HG03045 (cell line): ENCODE measurements around the gene FNBP1L.
"Not testable (repeated sequence)": the region's sequence is repeated elsewhere in the genome, so short reads cannot be mapped to it uniquely, and the experiment has no call there.

Experiments
- ATAC-seq: cut with Tn5 transposase; IDR thresholded peaks from one replicate; pipeline ENCODE4 v1.9.1; 2021; ENCODE audit warnings: mild to moderate bottlenecking, moderate library complexity; ENCODE audit not compliant: unreplicated experiment

The FNBP1L gene

DNA sequence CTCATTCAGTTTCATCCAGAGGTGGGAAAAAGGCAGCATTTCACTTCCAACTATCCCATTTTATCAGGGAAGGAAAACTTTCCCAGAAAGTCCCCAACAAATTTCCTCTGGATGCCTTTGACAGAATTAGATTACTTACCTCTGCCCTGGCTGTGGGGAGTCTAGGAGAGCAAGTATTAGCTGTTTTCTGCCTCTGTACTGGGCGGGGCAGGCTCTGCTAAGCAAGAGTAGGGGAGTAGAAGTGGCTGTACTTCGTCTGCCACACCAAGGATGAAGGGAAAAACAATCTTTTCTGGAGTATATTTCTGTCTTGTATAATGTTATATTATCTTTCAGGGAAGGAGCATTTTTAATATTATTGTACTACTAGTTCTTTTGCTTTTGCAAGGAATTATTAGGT lies 78.5 kb downstream of the FNBP1L start:
- no peak for ATAC-seq

DNA sequence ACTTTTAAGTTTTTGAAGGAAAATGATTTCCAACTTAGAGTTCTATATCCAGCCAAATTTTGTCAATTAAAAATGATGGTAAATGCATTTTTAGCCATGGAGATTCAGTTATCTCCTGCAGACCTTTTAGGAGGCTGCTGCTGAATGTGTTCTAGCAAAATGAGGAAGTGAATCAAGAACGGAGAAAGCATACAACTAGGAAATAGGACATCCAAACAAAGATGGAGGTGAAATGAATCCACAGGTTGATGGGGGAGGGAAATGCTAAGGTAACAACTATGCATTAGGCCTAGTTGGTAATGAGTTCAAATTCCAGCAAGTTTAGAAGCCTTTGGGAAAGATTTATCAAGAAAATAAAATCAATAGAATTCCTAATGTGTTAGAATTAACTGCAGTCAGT lies 80.5 kb downstream of the FNBP1L start:
- no peak for ATAC-seq

DNA sequence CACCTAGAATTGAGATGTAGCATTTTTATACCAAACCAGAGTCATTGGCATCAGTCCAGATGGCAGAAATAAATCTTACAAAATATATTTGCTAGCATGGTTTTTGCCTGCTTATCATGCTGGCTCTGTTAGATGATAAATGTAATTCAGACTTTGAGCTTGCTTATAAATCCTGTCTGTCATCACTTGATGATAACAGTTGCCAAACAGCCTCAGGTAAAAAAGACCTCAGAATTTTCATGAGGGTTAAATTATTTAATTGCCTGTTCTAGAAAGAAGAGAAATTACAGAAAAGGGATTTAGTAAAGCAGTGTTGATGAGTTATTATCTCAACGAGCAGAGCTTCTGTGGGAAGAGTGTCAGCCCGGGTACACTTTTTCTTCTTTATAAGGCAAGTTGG lies 83.3 kb downstream of the FNBP1L start:
- no peak for ATAC-seq

DNA sequence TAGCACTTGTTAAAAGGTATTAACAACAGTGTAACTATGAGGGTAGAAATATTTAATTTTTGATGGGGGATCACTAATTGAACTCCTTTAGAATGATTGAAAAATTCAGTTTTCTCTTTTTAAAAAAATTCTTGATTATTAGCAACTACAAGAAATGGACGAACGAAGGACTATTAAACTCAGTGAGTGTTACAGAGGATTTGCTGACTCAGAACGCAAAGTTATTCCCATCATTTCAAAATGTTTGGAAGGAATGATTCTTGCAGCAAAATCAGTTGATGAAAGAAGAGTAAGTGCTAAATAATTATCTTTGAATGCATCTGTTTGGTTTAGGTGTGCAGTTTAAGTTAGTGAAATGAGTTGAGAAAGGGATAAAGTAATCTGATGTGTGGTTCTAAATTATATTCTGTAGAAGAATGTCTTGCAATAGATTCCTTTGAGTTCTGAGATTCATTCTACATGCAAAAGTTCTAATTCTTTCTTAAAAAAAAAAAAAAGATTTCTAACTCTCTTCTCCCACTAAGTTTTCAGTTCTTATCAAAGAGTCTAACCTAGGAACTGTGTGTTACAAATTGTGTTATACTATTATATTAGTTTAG lies 85.0 kb downstream of the FNBP1L start:
- no peak for ATAC-seq

DNA sequence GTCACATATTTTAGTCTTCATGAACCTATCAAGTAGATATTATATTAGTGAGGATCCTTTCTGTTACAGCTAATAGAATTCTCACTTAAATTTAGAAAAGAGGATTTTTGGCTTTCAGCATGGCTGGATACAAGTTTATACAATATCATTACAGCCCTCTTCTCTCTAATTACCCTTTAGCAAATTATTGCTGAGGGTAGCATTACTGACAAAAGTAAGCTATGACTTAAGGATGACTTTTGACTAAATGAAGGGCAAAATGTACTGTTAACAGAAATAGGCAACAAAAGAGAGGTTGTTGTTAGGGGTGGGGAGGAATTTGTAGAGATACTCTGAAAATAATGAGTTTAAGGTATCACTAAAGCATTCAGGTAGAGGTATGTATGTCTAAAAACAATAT lies 85.8 kb downstream of the FNBP1L start:
- no peak for ATAC-seq

DNA sequence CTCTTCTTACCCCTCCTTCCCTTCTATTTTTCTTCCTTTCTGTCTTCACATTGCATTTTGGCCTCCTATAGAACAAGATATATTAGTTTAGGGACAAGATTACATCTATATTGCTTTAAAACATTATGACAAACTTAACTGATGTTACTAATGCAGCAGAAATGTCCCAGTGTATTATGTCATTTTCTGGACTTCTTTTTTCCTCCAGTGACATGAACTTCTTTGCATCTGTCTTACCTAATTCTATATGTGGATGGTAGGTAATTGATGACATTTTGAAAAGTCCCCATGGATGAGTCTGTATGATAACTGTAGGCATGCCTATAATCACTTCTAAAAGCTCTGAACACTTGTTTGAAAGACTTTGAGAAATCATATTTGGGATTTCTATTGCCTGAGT lies 89.5 kb downstream of the FNBP1L start:
- no peak for ATAC-seq

DNA sequence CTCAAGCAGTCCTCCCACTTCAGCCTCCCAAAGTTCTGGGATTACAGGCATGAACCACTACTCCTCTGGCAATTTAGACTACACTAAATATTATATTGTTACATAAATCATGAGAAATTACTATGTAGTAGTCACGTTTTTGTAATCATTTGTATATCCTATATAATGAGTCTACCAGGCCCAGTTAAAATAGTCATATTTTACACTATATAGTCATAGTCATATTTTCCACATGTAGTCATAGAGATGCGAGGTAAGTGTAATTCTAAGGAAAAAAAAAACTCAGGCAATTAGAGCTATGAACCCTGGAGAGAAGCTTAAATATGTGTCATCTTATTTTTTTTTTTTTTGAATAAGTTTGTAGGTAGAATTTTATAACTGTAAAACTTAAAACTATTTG lies 90.0 kb downstream of the FNBP1L start:
- ATAC-seq = no peak

DNA sequence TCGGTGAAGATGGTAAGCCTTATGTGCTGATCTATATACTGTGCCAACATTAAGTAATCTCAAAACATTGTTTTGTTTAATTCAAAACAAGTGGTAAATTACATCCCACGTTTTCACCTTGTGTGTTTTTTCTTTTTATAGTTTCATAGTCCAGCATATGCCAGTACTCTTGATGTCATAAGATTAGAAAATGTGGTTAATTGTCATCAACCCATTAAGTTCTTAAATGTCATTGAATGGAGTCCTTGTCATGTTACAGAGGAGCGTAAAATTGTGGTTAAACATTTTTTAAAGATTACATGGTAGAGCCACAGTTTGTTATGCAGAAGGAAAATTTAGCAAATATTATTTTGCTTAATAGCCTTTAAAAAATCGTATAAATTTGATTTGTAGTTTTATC lies 93.1 kb downstream of the FNBP1L start:
- ATAC-seq = no peak

DNA sequence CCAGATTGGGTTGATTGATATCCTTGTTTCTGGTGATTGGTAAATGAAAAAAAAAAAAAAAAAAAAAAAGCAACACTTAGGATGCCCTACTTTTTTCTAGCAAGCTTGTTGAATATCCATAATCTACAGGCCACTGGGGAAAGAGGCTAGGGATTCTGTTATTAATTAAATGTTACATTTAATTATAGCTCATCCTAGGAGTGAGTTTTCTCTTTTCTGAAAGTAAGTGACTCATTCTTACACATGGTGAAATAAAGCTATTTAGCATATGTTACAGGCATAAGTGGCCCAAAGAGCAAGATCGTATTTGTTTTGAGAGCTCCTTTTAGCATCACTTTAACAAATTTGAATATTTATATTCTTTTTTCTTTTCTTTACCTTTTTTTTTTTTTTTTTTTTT lies 94.5 kb downstream of the FNBP1L start:
- no peak for ATAC-seq

DNA sequence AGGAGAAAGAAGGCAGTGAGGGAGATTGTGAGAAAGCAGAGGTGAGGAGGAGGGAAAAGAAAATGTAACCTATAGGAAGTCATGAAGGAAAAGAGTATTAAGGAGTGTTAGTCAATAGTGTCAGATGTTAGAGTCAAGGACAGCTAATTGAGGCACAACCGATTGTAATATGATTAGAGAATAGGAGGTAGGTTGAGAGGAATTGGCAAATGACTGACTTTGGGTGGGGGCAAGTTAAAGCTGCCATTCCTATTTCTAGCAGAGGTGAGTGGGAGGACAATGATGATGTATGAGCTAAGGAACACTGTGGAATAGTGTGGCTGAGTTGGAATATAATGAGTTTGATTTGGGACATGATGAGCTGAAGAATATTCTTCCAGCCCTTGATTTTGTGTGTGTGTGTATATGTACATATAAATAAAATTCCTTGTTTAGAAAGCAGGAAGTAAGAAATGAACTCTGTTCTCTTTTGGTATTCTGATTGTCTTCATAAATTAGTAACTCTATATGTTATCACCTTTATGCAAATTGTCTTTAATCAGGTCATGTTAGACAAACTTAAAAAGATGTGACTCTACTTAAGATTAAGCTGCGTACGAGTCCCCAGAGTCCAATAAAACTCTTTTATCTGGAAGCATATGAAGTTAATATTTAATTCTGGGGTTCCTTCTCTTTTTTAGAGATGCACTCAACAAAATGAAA lies 98.4 kb downstream of the FNBP1L start:
- no peak for ATAC-seq

DNA sequence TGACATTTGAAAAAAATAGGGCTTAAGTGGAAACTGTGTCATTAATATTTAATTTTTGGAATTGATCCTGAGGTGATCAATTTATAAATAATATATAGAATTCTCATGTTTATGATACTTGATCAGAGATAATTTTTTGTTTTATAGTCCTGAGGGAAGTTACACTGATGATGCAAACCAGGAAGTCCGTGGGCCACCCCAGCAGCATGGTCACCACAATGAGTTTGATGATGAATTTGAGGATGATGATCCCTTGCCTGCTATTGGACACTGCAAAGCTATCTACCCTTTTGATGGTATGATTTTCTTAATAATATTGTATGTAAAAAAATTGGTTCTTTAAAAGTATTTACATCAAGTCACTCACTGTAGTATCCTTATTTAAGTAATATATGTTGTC lies 101.2 kb downstream of the FNBP1L start:
- ATAC-seq = no peak

DNA sequence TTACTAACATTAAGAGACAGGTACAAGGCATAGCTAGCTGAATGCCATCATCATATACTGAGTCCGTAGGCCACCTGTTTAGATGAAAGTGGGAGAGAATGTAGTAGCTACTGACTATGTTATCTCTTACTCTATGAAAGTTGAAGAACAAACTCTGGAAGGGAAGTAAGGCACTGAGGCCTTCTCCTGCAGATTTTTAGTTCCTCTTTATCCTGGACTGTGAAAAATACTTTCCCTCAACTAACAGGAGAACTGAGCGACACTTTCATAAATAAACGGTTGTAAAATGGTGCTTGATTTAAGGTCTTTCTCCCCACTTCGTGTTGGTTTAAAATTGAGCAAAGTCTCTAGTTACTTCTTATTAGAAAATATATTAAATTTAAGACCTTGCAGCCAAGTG lies 101.9 kb downstream of the FNBP1L start:
- ATAC-seq = no peak

DNA sequence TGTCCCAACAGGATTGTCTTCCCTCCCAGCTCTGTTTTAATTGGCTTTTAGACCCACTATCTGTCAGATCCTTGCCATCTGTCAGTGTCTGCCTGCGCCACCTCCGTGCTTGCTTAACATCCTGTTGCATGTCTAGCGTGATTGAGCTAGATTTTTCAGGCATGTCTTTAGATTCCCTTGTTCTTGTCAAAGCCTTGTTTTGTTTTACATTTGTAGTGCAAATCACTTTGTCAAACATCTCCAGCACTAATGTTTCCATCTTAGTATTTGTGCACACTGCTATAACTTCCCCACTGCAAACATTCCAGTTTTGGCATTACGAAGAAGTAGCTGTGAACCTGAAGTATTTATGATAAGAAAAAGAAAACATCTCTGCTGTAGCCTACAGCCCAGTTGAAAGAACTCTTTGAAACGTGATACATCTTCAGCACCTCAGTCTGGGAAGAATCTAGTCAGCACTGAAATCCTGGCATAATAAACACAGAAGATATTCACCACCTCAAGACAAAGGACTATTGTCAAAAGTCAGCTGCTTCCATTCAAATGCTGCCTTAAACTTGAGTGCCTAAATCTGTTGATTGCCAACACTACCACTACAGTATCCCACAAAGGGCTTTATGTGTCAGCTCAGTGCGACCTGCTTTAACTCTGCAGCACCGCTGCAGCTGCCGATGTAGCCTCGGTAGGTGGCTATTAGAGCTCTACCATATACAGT lies 105.0 kb downstream of the FNBP1L start:
- no peak for ATAC-seq

DNA sequence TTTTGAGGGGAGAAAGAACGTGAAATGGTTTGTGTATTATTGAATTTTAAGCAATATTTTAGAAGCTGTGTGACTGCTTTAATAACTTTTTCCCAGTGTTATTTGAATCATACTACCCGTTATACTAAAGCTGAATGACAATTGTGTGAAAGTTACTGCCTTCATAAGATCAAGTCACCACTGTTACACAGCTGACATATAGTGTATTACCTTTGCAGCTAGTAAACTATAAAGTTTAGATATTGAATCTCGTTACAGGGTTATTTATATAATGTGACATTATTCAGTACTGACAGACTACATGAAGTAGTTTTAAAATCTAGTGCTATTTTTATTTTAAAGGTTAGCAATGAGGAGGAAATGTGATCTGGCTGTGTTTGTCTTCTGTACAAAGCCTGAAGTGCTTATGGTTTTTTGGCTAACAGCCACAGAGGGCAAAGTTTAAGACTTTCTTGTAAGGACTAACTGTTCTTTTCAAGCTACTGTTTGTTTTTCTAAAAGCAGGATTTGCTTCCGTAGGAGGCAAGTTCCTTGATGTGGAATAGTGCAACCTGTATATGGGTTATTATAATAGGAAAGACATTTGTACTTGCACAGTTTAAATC lies 106.1 kb downstream of the FNBP1L start:
- not testable (repeated sequence) for ATAC-seq

DNA sequence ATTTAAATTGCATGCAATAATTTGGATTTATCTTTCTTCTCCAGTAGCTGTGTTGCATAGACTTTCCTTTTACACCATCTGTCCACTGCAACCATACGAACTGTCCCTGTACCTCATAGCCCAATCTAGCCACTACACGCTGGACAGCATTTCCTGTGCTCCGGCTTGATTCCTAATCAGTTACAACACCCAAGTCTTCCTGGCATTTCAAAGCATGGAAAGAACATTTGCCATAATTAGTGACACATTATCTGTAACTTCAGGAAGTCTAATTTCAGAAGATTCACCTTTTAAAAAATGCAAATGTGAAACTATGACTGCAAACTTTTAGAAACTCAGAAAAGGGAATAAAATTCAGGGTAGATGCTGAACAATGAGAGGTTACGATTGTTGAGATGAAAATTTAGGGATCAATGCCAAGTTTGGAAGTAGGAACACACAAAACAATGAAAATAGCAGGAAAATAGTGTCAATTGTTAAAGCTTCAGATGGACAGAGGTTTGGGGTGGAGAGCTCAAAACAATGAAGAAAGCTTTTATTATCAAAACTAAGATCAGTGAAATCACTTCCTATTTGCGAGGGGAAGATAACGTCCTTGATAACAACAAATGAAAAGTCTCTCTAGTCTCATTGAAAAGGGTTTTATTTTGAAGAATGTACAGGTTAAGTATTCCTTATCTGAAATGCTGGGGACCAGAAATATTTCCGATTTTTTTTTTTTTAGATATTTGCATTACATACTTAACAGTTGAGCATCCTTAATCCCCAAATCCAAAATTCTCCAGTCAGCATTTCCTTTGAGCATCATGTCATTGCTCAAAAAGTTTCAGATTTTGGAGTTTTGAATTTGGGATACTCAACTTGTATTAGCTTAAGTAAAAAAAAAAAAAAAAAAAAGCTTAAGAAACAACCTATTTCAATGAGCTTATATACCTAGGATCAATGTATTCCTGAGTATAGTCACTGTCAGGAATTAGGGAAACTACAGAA lies 107.3 kb downstream of the FNBP1L start:
- ATAC-seq = no peak

DNA sequence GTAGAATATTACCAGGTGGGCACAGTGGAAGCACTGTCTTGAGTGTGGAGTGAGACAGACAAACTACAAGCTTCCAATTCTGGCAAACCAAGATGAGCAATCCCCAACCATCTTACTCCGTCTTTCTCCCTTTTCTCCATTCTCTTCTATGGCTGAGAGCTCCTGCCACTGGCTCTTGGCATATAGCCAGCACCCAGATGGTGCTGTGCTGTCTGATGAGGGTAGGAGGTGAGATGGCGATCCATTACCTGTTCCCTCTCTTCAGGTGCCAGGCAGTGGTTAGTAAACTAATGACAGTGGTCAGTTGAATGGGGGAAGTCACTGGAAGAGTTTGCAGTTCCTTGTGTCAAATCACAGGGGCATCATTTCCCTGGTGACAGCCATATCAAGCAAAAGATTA lies 108.4 kb downstream of the FNBP1L start:
- no peak for ATAC-seq

DNA sequence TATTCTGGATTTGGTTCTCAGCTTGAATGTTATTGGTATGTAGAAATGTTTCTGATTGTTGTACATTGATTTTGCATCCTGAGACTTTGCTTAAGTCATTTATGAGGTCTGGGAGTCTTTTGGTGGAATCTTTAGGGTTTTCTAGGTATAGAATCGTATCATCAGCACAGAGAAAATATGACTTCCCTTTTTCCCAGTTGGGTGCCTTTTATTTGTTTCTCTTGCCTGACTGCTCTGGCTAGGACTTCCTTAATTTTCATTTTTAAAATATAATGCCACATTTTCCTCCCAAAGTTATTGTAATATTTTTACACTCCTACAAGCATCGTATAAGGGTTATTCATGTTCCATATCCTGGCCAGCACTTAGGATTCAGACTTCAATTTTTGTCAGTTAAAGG lies 111.1 kb downstream of the FNBP1L start:
- ATAC-seq = no peak

DNA sequence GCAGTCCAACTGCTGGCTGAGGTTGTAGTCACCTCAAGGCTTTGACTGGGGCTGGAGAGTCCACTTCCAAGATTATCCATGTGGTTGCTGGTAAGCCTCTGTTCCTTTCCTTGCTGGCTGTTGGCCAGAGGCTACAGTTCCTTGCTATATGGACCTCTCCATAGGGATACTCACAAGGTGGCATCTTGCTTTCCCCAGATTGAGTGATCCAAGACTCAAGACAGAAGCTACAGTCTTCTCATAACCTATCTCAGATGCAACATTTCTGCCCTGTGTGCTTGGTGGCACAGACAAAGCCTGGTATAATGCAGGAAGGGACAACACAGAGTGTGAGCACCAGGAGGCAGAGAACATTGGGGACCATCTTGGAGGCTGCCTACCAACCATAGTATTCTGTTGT lies 111.8 kb downstream of the FNBP1L start:
- ATAC-seq = no peak

DNA sequence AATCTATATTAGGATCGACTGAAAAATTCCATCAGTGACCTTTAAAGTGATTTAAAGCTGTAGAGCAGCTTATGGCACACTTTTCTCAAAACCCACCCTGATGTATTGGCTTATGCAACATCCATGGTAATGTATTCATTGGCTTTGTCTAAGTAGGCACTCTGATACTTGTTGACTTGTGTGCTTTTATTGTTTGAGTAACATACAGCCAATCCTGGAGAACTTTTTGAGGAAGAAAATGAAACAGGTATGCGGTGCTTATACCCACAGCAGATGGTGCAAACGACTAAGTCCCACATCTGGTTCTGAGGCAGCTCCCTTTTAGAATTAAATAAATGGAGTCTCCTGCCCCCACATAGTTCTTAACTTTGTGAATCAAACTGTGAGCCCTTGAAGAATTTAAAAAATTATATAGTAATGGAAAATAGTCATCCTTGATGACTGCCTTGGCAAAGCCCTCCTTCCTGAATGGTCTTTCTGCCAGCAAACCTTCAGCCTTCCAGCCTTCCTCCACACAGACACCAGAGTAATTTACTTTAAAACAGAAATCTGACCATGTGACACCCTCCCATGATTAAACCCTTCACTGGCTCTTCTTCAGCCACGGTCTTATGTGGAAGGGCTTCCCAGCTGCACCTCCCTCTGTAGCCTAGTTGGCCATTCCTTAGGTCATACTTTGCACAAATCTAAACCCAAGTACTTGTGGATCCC lies 117.7 kb downstream of the FNBP1L start:
- no peak for ATAC-seq

DNA sequence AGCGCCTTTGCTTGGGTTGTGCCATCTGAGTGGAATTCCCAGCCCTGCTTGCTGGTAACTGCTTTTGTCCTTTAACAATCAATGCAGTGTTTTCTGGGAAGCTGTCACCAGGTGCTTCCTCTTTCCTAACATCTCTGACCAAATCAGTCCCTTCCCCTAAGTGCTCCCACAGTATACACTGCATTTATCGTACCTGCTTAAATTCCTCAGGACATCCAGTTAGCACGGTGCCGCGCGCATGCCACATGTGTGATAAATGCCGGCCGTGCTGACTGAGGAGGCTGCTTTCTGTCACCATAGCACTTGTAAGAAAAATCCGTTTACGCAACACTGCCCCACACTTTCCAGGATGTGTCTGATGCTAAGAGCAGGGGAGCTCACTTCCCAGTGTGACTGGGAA lies 118.3 kb downstream of the FNBP1L start:
- ATAC-seq = no peak
